ENCODE measurements around the gene PROSER2.

PROSER2 gene

DNA sequence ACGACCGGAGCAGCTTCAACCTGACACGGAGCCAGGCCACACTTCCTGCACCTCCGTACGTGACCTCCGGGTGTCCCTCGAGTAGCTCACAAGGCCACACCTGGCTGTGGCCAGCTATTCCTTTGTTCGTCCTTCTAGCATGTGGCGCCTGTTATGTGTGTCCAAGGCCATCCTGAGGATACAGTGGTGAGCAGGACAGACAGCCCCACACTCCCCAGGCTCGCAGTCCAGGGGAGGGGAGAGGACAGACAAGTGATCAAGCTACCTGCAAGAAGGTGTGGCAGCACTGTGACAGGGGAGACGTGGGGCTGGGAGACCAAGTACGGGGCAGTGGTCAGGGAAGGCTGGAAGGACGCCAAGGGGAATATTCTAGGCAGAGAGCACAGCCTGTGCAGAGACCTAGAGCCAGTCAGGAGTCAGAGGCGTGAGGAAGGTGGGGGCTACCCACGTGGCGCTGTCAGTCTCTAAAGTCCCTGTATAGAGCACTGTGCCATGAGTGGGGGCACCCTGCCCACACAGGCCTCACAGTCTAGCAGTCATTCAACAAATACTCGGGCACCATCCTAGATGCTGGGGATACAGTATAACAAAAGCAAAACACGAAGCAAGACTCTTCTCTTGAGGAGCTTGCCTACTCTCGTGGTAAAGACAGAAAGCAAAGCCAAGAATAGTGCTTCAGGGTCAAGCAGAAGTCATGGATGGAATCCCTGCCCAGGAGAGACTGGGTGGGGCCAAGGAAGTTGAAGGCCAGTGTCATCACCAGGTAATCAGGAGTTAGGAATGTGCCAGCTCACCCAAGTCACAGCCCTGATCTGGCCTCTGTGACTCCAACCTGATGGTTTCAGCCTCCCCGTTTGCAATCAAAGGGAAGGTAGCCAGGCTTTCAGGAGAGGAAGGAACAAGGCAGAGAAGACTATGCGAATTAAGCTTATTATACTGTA lies 58.6 kb downstream of the PROSER2 start:
- TF ChIP-seq, protein P1, sequence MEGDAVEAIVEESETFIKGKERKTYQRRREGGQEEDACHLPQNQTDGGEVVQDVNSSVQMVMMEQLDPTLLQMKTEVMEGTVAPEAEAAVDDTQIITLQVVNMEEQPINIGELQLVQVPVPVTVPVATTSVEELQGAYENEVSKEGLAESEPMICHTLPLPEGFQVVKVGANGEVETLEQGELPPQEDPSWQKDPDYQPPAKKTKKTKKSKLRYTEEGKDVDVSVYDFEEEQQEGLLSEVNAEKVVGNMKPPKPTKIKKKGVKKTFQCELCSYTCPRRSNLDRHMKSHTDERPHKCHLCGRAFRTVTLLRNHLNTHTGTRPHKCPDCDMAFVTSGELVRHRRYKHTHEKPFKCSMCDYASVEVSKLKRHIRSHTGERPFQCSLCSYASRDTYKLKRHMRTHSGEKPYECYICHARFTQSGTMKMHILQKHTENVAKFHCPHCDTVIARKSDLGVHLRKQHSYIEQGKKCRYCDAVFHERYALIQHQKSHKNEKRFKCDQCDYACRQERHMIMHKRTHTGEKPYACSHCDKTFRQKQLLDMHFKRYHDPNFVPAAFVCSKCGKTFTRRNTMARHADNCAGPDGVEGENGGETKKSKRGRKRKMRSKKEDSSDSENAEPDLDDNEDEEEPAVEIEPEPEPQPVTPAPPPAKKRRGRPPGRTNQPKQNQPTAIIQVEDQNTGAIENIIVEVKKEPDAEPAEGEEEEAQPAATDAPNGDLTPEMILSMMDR (IDR thresholded peaks at IDR 0.05; ENCODE audit: unreplicated experiment in 3 of 3) = no peak
- Mint-ChIP-seq H3K27ac (no peak overlapping the region), H3K4me3 (no peak overlapping the region), H3K9me3 (no peaks in the 10 kb centered on the region), H3K36me3 (ENCODE audit: low read depth) (no peaks in the 10 kb centered on the region), H3K4me1 (no peaks in the 10 kb centered on the region), H3K27me3 (ENCODE audit: low read depth) (peaks cover 3% of the 10 kb centered on the region)

DNA sequence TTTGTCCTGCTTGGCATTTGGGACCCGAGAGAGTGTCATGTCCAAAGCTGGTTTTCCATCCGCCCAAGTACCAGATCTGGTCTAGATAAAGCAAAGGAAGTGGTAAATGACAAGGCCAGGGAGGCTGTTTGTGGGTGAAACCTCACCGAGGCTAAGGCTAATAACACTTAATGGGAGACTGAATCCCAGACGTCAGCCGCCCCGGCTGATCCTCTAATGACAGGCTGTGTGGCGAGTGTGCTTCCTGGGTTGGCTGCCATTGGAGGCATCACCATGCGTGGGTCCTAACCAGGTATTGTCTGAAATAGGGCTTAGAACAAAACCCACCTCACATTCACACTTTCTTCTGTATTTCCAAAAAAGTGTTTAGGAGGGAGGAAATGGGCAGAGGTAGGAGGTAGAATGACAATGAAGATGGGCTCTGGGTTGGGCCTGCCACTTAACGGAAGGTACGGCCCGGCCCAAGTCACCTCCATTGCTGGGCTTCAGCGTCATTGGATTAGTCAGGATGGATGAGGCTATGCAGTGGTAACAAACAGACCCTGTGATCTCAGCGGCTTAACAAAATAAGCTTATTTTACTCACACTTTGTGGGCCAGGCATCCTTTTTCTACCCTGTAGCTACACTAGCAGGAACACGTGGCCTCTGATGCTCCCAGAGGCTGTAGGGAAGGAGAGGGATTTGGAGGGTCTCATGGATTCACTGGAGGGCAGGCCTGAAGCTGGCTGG lies 59.7 kb downstream of the PROSER2 start:
- H3K4me3 Mint-ChIP-seq = no peak overlapping the region

DNA sequence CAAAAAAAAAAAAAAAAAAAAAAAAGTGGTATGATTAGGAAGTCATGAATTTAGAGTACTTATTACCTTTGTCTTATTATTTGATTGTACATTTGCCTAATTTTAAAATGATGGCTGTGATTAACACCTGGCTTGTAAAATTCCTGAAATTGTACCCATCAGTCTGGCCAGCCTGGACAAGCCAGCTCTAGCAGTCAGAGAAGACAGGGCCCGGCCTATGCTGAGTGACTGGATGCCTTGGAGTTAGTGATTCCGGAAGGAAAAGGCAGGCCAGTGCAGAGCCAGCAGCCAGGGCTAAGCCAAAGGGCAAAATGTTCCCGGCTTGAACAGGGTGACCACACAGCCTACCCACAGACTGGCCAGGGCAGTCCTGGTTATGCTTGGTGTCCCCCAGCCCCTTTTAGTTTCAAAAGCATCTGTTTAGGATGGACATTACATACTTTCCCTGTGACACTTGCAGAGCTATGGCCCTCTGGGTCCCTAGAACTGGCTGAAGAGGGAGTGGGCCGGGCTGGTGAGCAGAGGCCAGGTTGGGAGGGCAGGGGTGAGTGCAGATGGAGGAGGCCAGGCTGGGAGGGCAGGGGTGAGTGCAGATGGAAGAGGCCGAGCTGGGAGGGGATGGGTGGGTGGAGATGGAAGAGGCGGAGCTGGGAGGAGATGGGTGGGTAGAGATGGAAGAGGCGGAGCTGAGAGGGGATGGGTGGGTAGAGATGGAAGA lies 61.7 kb downstream of the PROSER2 start:
- Mint-ChIP-seq H3K9me3 (no peaks in the 10 kb centered on the region), H3K4me3 (no peak overlapping the region), H3K27me3 (ENCODE audit: low read depth) (peaks cover 7% of the 10 kb centered on the region), H3K27ac (no peak overlapping the region), H3K36me3 (ENCODE audit: low read depth) (no peaks in the 10 kb centered on the region), H3K4me1 (no peaks in the 10 kb centered on the region)
- TF ChIP-seq, protein P1 (IDR thresholded peaks at IDR 0.05; ENCODE audit: unreplicated experiment in 3 of 3) = no peak

More for the DNA sequence above, 59.7 kb downstream of the PROSER2 start:
- H3K27ac Mint-ChIP-seq = no peak overlapping the region
- H3K27me3 Mint-ChIP-seq (ENCODE audit: low read depth) = peaks cover 4% of the 10 kb centered on the region
- H3K36me3 Mint-ChIP-seq (ENCODE audit: low read depth) = no peaks in the 10 kb centered on the region
- TF ChIP-seq, protein P1 (IDR thresholded peaks at IDR 0.05; ENCODE audit: unreplicated experiment in 3 of 3) = no peak
- H3K4me1 Mint-ChIP-seq = no peaks in the 10 kb centered on the region
- H3K9me3 Mint-ChIP-seq = no peaks in the 10 kb centered on the region

DNA sequence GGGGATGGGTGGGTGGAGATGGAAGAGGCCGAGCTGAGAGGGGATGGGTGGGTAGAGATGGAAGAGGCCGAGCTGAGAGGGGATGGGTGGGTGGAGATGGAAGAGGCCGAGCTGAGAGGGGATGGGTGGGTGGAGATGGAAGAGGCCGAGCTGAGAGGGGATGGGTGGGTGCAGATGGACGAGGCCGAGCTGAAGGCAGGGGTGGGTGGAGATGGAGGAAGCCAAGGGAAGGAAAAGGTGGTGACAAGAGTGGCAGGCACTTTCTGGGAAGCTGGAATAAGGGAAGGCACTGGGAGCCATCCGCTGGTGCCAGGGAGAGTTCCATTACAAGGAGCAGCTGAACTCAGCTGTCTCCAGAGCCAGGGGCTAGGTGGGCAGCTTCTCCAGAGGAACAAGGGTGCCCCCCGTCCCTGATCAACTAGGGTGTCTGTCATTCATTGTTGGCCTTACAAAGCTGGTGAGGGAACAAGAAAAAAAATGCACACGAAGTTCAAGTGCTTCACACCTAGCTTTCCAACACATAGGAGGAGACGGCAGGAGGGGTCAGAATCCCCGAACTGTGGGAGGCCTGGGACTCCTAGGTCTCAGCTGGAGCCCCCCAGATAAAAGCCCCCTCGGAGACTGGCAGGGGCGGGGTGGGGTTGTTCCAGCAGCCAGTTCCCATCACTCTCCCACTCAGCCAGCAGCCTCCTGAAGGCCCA lies 62.4 kb downstream of the PROSER2 start:
- no peak overlapping the region for H3K27ac Mint-ChIP-seq
- no peaks in the 10 kb centered on the region for H3K4me1 Mint-ChIP-seq
- H3K9me3 Mint-ChIP-seq = no peaks in the 10 kb centered on the region
- no peaks in the 10 kb centered on the region for H3K36me3 Mint-ChIP-seq (ENCODE audit: low read depth)
- H3K4me3 Mint-ChIP-seq = no peak overlapping the region
- TF ChIP-seq, protein P1 (IDR thresholded peaks at IDR 0.05; ENCODE audit: unreplicated experiment in 3 of 3) = no peak
- H3K27me3 Mint-ChIP-seq (ENCODE audit: low read depth) = peaks cover 7% of the 10 kb centered on the region

DNA sequence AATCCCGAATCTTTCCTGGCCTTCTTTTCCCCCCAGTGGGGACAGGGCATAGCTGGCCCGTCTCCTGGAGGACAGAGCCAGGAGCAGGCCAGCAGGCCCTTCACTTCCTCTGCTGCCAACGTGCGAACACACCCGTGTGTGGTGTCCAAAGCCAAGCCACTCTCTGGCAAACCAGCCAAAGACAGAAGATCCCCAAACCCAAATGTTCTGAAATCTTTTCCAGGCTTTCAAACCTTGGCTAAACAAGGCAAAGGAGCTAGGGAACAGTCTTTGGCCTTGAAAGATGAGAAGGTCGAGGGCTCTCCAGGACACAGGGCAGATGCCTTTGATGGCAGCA lies 63.0 kb downstream of the PROSER2 start:
- H3K9me3 Mint-ChIP-seq = no peaks in the 10 kb centered on the region
- peaks cover 11% of the 10 kb centered on the region for H3K27me3 Mint-ChIP-seq (ENCODE audit: low read depth)
- H3K36me3 Mint-ChIP-seq (ENCODE audit: low read depth) = no peaks in the 10 kb centered on the region
- TF ChIP-seq, protein P1 (IDR thresholded peaks at IDR 0.05; ENCODE audit: unreplicated experiment in 3 of 3) = no peak
- H3K27ac Mint-ChIP-seq = no peak overlapping the region
- H3K4me1 Mint-ChIP-seq = no peaks in the 10 kb centered on the region
- no peak overlapping the region for H3K4me3 Mint-ChIP-seq

Measured in nephron (organoid).